GM15510 (cell line): Measurements from ENCODE around the gene PDZRN4.

ENCODE experiments used
- POLR2A ChIP-seq: IDR thresholded peaks from 3 replicates; pipeline ENCODE4 v1.6.1; 2011; ENCODE audit warnings: borderline replicate concordance; ENCODE audit not compliant: insufficient read length; ENCODE audit errors: extremely low read depth

PDZRN4 gene

DNA sequence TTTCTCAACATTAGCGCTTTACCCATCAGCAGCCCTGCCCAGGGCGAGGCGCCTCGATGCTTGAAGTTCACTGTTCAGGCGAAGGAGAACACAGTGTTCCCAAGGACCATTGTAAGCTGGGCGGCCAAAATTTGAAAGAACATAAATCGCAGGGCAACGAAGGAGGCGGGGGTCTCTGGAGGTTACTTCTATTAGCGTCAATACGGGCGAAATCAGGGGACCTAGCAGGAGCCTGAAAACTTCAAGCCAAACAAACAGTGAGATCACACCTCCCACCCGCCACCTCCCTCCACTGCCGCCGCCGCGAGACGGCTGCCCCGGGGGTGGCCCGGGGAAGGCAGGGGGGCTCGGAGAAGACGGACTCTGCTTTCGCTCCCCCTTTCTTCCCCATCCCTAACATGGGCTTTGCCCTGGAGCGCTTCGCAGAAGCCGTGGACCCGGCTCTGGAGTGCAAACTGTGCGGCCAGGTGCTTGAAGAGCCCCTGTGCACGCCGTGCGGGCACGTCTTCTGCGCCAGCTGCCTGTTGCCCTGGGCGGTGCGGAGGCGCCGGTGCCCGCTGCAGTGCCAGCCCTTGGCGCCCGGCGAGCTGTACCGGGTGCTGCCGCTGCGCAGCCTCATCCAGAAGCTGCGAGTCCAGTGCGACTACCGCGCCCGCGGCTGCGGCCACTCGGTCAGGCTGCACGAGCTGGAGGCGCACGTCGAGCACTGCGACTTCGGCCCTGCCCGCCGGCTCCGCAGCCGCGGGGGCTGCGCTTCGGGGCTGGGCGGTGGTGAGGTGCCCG is at the start of gene PDZRN4:
PDZRN4 (plus strand) TSS at position 263 of the 783 bp plus-strand sequence.
- no peak for TF ChIP-seq POLR2A

DNA sequence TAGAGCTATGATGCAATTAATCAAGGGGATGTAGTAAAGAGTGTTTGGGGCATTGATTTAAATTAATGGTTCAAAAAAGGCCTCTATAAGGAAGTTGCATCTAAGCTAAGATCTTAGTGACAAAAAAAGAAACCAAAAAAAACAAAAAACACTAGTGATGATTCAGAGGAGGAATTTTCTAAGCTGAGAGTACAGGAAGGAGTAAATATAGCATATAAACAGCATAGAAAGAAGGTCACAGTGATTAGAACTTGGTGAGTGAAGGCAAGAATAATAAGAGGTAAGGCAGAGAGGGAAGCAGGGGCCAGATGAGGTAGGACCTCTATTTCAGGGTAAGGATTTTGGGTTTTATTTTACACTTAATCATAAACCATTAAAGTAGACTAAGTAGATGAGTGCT is 48.0 kb upstream of the PDZRN4 start:
- no peak for TF ChIP-seq POLR2A

DNA sequence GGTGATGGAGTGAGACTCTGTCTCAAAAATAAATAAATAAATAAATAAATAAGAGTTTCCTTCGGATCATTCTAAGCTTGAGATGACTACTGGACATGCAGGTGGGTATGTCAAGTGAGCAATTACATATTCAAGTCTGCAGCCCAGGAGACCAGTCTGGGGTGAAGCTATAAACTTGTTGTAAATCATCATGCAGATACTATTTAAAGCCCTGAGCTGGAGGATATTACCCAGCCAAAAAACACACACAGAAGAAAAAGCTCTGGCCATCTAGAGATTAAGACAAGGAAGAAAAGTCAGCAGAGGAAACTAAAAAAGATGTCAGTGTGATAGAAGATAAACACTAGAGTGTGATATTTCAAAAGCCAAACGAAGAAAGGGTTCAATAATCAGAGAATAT is 47.0 kb upstream of the PDZRN4 start:
- TF ChIP-seq POLR2A: no peak

GRCh38 chr12:41142376-41142775 is 45.7 kb upstream of the PDZRN4 start:
- no peak for TF ChIP-seq POLR2A

- no peak for TF ChIP-seq POLR2A
These were observed 36.3 kb upstream of the PDZRN4 start for GRCh38 chr12:41151793-41152192.

DNA sequence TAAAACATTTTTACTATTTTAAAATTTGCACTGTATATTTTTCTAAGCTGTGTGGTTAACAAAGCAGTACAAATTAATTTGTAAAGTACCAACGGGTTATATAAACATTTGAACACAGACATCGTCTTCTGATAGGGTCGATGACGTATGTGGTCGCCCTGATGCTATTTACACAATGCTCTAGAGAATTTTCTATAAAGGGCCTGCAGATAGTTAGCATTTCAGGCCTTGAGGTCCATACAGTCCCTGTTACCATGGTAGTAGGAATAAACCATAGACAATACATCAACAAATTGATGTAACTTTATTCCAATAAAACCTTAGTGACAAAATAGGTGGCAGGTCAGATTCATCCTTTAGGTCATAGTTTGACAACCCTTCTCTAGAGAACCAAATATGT is 25.7 kb upstream of the PDZRN4 start:
- TF ChIP-seq POLR2A: no peak

- TF ChIP-seq POLR2A: no peak
These were observed 20.4 kb upstream of the PDZRN4 start for GRCh38 chr12:41167701-41168100.

- no peak for TF ChIP-seq POLR2A
These were observed 13.5 kb upstream of the PDZRN4 start for GRCh38 chr12:41174602-41175001.

DNA sequence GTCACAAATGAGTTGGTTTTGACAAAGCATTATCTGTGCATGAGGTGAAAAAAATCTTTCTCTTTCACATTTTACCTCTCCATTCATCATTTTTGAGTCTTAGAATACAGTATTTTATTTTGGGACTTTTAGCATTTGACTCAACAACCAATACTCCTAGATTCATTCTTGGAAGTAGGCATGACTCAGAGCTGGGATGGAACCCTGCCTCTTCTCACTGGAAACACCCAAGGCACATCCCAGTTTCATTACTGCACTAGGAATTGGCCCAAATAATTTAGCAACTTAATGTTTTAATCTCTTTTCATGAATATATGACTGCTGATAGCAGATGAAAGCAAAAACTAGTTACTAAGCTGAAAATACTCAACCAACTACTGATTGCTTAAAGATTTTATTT is 3.3 kb upstream of the PDZRN4 start:
- no peak for TF ChIP-seq POLR2A

DNA sequence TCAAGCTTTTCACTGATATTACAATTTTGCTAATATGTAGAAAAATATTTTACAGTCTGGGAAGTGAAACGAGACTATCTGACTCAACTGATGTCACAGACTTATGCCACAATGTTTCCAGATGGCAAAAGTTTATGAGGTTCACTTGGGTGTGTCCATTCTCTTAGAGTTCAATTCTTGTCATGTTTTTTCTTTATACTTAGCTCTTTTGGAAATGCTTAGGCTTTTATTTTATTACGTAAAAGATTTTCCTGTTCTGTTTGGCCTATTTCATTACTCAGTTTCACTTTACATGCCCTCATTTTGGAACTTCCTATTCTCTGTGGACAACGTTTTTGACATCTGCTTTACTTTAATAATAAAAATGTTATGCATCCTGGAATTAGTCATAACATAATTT is 2.1 kb upstream of the PDZRN4 start:
- TF ChIP-seq POLR2A: no peak

- no peak for TF ChIP-seq POLR2A
These were observed 798 bp downstream of the PDZRN4 start for GRCh38 chr12:41188841-41189394.

GRCh38 chr12:41189395-41190251 is 1.5 kb downstream of the PDZRN4 start:
- TF ChIP-seq POLR2A: no peak

GRCh38 chr12:41190338-41190737 is 2.2 kb downstream of the PDZRN4 start:
- no peak for TF ChIP-seq POLR2A

DNA sequence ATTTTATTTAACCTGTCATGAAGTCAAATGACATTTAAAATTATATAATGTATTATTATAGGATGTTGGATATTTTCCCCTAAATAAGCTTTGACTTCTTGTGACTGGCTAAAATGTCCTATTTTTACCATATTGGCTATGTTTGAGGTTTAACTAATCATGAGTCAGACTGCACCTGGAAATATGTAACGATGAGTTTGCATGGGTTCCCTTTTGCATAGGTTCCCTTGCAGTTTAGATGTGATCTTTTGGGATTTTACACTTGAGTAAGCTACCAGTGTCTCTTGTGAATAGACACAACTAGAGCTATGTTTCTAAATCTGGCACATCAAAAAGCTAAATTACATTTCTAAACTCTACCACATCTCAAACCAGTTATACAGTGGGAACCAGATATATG is 5.2 kb downstream of the PDZRN4 start:
- no peak for TF ChIP-seq POLR2A

- no peak for TF ChIP-seq POLR2A
These were observed 13.9 kb downstream of the PDZRN4 start for GRCh38 chr12:41202051-41202450.

GRCh38 chr12:41205070-41205709 is 17.1 kb downstream of the PDZRN4 start:
- TF ChIP-seq POLR2A: no peak

DNA sequence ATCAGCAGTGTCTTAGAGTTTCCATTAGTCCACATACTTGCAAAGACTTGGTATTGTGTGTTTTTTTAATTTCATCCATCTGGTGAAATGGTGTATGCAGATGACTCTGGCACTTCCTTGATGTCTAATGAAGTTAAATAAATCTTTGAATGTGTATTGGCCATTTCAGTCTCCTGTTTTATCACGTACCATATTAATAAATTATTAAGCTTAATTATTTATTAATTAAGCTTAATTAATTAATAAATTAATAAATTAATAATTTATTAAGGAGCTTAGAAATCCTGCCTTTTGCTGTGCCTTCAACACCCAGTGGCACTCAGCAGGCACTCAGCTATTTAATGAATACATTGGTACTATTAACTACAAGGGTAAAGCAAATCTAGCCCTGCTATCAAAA is 18.2 kb downstream of the PDZRN4 start:
- no peak for TF ChIP-seq POLR2A
